Astrocyte of the cerebellum (primary cell): ENCODE results near the gene ESYT2.
A peak's percentile ranks its signal among the peaks of the same experiment; 100 is the strongest.

Experiments used
- DNase-seq: peaks from one replicate; pipeline ENCODE4 v3.0.0-alpha.2; 2011; ENCODE audit warnings: low read depth
- H3K4me3 ChIP-seq: 2 replicates; pipeline ENCODE4 v1.5.1; 2011; ENCODE audit warnings: mild to moderate bottlenecking, low read depth, low read length, moderate library complexity
- CTCF ChIP-seq: IDR thresholded peaks from 2 replicates; pipeline ENCODE4 v1.5.1; 2012; ENCODE audit warnings: low read length, low read depth, moderate library complexity, mild to moderate bottlenecking; ENCODE audit errors: missing control alignments
- in situ Hi-C: cut with HindIII; loops from 2 replicates; pipeline ENCODE4 v1.10.0; 2017; ENCODE audit warnings: low sequenced_read_pairs

Gene ESYT2

GRCh38 chr7:158716802-158717201, 112.5 kb downstream of the ESYT2 start:
- DNase-seq = no peak
- no peak for TF ChIP-seq CTCF
- H3K4me3 ChIP-seq = no peak overlapping the region
- in situ Hi-C loops = no loop called here

- no peak overlapping the region for H3K4me3 ChIP-seq
- no peak for TF ChIP-seq CTCF
- in situ Hi-C loops = no loop called here
- peak; percentile 56 for DNase-seq
These were observed 118.6 kb downstream of the ESYT2 start for GRCh38 chr7:158710651-158711102.

- DNase-seq = no peak
- H3K4me3 ChIP-seq = no peak overlapping the region
- TF ChIP-seq CTCF = no peak
- in situ Hi-C loops = no loop called here
These were observed 121.7 kb downstream of the ESYT2 start for GRCh38 chr7:158707610-158708009.

- TF ChIP-seq CTCF = no peak
- in situ Hi-C loops = no loop called here
These were observed 122.4 kb downstream of the ESYT2 start for GRCh38 chr7:158706710-158707590.

GRCh38 chr7:158706273-158706704, 123.0 kb downstream of the ESYT2 start:
- no peak overlapping the region for H3K4me3 ChIP-seq
- in situ Hi-C loops = no loop called here
- no peak for TF ChIP-seq CTCF
- no peak for DNase-seq

More at GRCh38 chr7:158706710-158707590, 122.4 kb downstream of the ESYT2 start:
- no peak for DNase-seq
- H3K4me3 ChIP-seq = no peak overlapping the region

- in situ Hi-C loops = no loop called here
- no peak for DNase-seq
- TF ChIP-seq CTCF = no peak
- H3K4me3 ChIP-seq = peak overlapping the region; percentile 89
These were observed 124.0 kb downstream of the ESYT2 start for GRCh38 chr7:158705234-158705850.
